GM19328 (cell line): ENCODE data around the gene MPP2.
"Not testable (repeated sequence)": the region's sequence is repeated elsewhere in the genome, so short reads cannot be mapped to it uniquely, and the experiment has no call there.

Source experiments
- ATAC-seq: cut with Tn5 transposase; IDR thresholded peaks from one replicate; pipeline ENCODE4 v1.9.1; 2021; ENCODE audit warnings: mild to moderate bottlenecking, moderate library complexity; ENCODE audit not compliant: unreplicated experiment

Gene MPP2

DNA sequence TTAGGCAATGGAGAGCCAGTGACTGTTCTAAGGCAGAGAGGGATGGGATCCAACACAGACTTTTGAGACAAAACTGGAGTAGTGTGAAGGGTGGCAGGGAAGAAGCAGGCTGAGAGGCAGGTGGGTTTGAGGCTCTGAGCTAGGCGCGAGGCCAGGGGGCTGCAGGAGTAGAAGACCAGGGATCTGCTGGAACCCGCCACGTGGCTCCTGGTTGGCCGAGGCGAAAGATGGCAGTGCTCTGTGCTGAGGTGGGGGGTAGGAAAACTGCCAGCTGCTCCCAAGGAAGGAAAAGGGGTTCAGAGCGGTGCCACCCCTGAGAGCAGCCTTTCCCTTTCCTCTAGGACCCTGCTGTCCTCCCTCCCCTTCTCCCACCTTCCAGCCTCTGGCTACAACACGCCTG is 54.8 kb downstream of the MPP2 start:
- ATAC-seq: no peak

- ATAC-seq: no peak
These were observed 58.2 kb downstream of the MPP2 start for GRCh38 chr17:43849116-43849515.

- no peak for ATAC-seq
These were observed 58.7 kb downstream of the MPP2 start for GRCh38 chr17:43848601-43849000.

DNA sequence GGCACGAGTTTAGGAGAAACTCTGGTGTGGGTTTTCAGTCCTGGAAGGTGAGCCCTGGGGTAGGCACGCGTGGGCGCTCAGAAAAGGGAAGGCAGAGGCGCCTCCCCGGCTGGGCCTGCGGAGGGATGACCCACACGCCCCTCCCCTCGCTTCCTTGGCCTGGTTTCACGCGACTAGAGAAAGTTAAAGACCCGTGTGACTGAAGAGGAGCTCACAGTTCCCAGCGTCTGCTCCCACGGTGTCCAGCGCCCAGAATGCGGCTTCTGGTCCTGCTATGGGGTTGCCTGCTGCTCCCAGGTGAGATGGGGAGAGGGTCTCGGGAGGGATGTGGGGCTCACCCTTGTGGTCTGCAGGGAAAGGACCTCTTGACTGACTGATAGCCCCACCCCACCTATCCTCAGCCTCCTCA is 60.4 kb downstream of the MPP2 start, which contains the start of gene CD300LG:
Gene CD300LG (plus strand): TSS at position 214 of the 409 bp plus-strand sequence. CDS start 41 bp downstream, at position 255.
- no peak for ATAC-seq

DNA sequence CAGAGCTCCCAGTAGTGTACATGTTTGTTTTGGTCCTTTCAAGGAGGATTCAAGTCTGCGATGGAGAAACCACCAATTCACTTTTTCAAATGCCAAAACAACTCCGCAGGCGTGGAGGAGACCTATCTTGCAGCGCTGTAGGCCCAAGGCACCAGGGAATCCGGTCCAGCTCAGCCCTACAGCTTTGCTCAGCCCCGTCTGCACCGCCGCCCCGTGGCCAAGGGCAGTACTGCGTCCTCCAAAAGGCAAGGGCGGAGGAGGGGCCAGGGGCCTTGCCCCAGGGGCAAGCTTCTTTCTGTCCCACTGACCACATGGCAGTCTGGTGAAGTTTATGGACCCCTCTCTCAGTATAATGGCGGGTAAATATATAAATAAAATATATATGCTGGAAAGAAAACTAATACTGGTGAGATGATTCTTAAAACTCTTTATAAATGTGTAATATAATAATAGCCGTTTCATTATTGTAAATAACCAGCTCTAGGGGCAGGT is 61.1 kb downstream of the MPP2 start:
- ATAC-seq: no peak

GRCh38 chr17:43845766-43846165 is 61.6 kb downstream of the MPP2 start:
- ATAC-seq: no peak

GRCh38 chr17:43844241-43844640 is 63.1 kb downstream of the MPP2 start:
- ATAC-seq: no peak

GRCh38 chr17:43842975-43843325 is 64.4 kb downstream of the MPP2 start:
- no peak for ATAC-seq

DNA sequence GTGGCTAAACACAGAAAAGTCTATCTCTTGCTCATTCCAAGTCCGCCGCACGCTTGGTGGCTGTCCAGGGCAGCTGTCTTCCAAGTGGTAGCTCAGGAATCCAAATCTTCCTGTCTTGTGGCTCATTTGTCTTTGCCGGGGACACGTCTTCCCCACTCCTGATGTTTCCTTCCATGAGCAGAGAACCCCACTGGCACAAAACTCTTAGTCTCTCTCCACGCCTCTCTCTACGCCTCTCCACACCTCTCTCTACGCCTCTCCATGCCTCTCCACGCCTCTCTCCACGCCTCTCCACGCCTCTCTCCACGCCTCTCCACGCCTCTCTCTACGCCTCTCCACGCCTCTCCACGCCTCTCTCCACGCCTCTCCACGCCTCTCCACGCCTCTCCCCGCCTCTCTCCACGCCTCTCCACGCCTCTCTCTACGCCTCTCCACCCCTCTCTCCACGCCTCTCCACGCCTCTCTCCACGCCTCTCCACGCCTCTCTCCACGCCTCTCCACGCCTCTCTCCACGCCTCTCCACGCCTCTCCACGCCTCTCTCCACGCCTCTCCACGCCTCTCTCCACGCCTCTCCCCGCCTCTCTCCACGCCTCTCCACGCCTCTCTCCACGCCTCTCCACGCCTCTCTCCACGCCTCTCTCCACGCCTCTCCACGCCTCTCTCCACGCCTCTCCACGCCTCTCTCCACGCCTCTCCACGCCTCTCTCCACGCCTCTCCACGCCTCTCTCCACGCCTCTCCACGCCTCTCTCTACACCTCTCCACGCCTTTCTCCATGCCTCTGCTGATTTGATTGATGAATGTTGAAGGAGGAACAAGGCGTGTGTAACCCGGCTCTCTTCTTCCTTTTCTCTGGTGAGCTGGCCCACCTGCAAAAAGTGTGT is 65.0 kb downstream of the MPP2 start:
- ATAC-seq: not testable (repeated sequence)

DNA sequence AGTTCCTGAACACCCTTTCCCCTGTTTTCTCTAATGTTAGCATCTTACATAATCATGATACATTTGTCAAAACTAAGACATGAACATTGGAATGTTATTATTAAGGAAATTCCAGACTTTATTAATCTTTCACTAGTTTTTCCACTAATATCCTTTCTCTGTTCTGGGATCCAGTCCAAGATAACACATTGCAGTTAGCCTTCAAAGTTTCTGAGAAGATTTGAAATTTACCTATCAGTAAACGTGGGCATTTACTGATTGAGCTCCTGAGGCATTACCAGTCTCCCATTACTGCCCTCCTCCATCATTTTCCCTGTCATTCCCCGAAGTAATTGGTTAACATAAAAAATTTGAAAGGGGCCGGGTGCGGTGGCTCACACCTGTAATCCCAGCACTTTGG is 66.1 kb downstream of the MPP2 start:
- no peak for ATAC-seq

GRCh38 chr17:43840814-43841213 is 66.5 kb downstream of the MPP2 start:
- no peak for ATAC-seq

- ATAC-seq: no peak
These were observed 67.6 kb downstream of the MPP2 start for GRCh38 chr17:43839670-43840108.

GRCh38 chr17:43834106-43834505 is 73.2 kb downstream of the MPP2 start:
- ATAC-seq: no peak

DNA sequence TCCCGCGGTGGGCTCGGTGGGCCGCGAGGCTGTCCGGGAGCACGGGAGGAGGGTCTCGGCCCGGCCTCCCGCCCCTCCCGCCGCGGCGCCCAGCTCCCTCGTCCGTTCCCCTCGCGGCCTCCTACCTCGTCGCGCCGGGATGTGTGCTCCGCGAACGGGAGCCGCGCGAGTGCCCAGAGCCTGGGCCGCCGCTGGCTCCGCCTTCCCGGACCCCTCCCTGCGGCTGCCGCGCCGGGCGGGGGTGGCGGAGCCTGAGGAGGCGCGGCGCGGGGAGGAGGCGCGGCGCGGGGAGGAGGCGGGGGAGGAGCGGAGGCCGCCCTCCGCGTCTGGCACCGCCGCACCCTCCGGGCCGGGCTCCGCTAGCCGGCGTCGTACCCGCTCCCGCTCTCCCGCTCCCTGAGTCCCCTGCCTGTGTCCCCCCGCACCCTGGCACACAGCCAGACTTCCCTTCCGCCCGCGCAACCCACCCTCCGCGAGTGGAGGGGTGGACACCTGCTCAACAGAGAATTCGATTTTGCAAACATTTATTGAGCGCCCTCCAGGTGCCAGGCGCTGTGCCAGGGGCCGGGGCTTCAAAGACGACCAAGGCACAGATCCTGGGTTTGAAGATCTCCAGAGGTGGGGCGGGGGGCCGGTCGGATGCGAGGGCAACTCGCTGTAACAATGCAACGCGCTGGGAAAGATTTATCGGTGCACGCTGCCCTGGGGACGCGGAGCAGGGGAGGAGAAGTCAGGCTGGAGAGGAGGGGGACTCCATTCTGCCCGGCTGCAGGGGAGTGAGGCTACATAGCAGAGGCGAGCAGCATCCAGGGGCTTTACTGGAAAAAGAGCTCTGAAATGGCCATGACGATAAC is 74.1 kb downstream of the MPP2 start, which contains the start of gene MPP3:
Gene MPP3 (minus strand): TSS at position 171 of the 854 bp plus-strand sequence. CDS start 1,240 bp downstream, outside the sequence.
- ATAC-seq: no peak

GRCh38 chr17:43832168-43832975 is 75.0 kb downstream of the MPP2 start:
- ATAC-seq: no peak

DNA sequence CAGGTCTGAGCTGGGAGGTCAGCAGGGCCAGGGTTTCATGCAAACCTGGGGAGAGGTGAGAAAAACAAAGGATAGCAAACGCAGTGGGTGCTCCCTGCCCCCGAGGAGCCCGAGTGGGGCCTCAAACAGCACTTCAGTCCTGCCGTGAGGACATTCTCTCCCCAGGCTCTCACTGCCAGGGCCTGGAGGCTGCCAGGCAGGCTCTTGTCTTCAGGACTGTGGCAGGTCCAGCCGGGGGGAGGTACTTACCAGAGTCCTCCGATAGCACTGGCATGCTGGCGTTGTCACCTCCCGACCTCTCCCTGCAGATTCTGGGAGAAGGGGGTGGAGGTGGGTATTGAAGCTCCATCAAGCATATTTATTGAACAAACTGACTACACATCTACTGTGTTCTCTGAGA is 75.7 kb downstream of the MPP2 start:
- ATAC-seq: no peak

GRCh38 chr17:43830510-43831140 is 76.7 kb downstream of the MPP2 start:
- no peak for ATAC-seq

DNA sequence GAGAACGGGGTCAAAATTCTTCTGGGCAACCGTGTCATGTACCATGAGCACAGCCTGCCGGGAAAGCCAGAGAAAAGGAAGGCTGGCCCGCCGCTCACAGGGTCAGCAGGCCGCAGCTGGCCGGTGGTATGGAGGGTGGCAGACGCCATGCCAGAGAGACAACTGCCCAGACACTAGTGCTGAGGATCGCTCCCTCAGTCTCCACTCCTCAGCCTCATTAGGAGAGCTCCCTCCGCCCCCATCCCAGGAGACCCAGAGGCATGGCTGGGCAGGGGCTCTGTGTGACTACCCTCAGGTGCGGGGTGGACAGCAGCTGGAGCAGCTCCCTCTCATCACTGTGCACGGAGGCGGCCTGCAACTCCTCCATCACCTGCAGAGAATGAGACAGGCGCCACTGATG is 77.6 kb downstream of the MPP2 start:
- ATAC-seq: no peak

GRCh38 chr17:43827596-43827995 is 79.7 kb downstream of the MPP2 start:
- ATAC-seq: no peak

GRCh38 chr17:43826206-43826605 is 81.1 kb downstream of the MPP2 start:
- no peak for ATAC-seq
